ENCODE results near the gene LCE2C. TPM values are rescaled to one million over a fixed set of nuclear protein-coding genes. Genes with fewer than 3 reads are reported as not detected.
"Not testable (repeated sequence)": the region's sequence is repeated elsewhere in the genome, so short reads cannot be mapped to it uniquely, and the experiment has no call there.

Gene LCE2C
- total and polyA plus RNA-seq, 2 donors (not counting 1 experiment from before 2014, with no cell fraction given), result 1.5 TPM; not detected in 1

DNA sequence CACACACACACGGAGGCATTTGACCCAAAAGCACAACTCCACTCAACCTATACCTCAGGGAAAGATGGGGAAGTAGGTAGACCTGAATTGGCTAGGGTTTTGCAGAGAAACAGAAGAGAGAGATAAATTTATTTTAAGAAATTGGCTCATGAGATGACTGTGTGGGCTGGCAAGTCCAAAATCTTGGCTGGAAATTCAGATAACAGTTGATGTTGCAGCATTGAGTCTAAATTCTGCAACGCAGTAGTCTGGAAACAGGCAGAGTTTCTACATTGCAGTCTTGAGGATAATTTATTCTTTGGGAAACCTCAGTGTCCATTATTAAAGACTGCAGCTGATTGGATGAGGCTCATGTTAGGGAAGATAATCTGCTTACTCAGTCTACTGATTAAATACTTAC lies 6.5 kb downstream of the LCE2C start:
- Histone ChIP-seq H3K4me1 (ENCODE audit: control insufficient read depth, extremely low read depth, insufficient read depth, low read length) (no peaks in the 10 kb centered on the region), H3K9me3 (ENCODE audit: control insufficient read depth, insufficient read depth, low read depth, low read length) (no peaks in the 10 kb centered on the region), H3K4me2 (ENCODE audit: extremely low read depth, insufficient read depth, low read length) (no peak overlapping the region), H3K9ac (ENCODE audit: insufficient read depth, low read length) (no peak overlapping the region), H3K27ac (ENCODE audit: insufficient read depth, low read length) (no peak overlapping the region), H3K27me3 (ENCODE audit: control insufficient read depth, insufficient read depth, low read length) (no peaks in the 10 kb centered on the region), H3K4me3 (replicated peaks in 1 of 4; ENCODE audit: control extremely low read depth in 1 of 4, insufficient read depth in 1 of 4, low read depth in 3 of 4, low read length in 4 of 4) (no peak overlapping the region), H4K20me1 (ENCODE audit: control insufficient read depth, extremely low read depth, insufficient read depth, low read length) (no peaks in the 10 kb centered on the region), H3K36me3 (ENCODE audit: control insufficient read depth, insufficient read depth, low read length) (no peaks in the 10 kb centered on the region), H2AFZ (ENCODE audit: low read length) (no peak overlapping the region), H3K79me2 (ENCODE audit: control insufficient read depth, insufficient read depth, low read length) (no peaks in the 10 kb centered on the region)
- DNase-seq (ENCODE audit: low read depth in 2 of 2), result no peak
- TF ChIP-seq CTCF (conservative IDR thresholded peaks at IDR 0.05 in 1 of 2, IDR thresholded peaks at IDR 0.05 in 1 of 2; ENCODE audit: low read depth in 1 of 2, low read length in 2 of 2) (no peak), EZH2 (IDR thresholded peaks at IDR 0.05; ENCODE audit: low read length, missing control alignments) (no peak)

GRCh38 chr1:152683846-152684245 lies 8.8 kb downstream of the LCE2C start:
- Histone ChIP-seq H3K4me1 (ENCODE audit: control insufficient read depth, extremely low read depth, insufficient read depth, low read length) (no peaks in the 10 kb centered on the region), H3K27me3 (ENCODE audit: control insufficient read depth, insufficient read depth, low read length) (no peaks in the 10 kb centered on the region), H4K20me1 (ENCODE audit: control insufficient read depth, extremely low read depth, insufficient read depth, low read length) (no peaks in the 10 kb centered on the region), H3K9ac (ENCODE audit: insufficient read depth, low read length) (no peak overlapping the region), H3K4me2 (ENCODE audit: extremely low read depth, insufficient read depth, low read length) (no peak overlapping the region), H3K4me3 (replicated peaks in 1 of 4; ENCODE audit: control extremely low read depth in 1 of 4, insufficient read depth in 1 of 4, low read depth in 3 of 4, low read length in 4 of 4) (no peak overlapping the region), H3K36me3 (ENCODE audit: control insufficient read depth, insufficient read depth, low read length) (no peaks in the 10 kb centered on the region), H3K79me2 (ENCODE audit: control insufficient read depth, insufficient read depth, low read length) (no peaks in the 10 kb centered on the region), H3K27ac (ENCODE audit: insufficient read depth, low read length) (no peak overlapping the region), H2AFZ (ENCODE audit: low read length) (no peak overlapping the region), H3K9me3 (ENCODE audit: control insufficient read depth, insufficient read depth, low read depth, low read length) (no peaks in the 10 kb centered on the region)
- TF ChIP-seq CTCF (conservative IDR thresholded peaks at IDR 0.05 in 1 of 2, IDR thresholded peaks at IDR 0.05 in 1 of 2; ENCODE audit: low read depth in 1 of 2, low read length in 2 of 2), result no peak
- DNase-seq (ENCODE audit: low read depth in 2 of 2), result no peak

- H4K20me1 ChIP-seq (ENCODE audit: control insufficient read depth, extremely low read depth, insufficient read depth, low read length); H3K27me3 ChIP-seq (ENCODE audit: control insufficient read depth, insufficient read depth, low read length); H3K79me2 ChIP-seq (ENCODE audit: control insufficient read depth, insufficient read depth, low read length); H3K9ac ChIP-seq (ENCODE audit: insufficient read depth, low read length); H3K27ac ChIP-seq (ENCODE audit: insufficient read depth, low read length); H3K4me1 ChIP-seq (ENCODE audit: control insufficient read depth, extremely low read depth, insufficient read depth, low read length); H2AFZ ChIP-seq (ENCODE audit: low read length); H3K36me3 ChIP-seq (ENCODE audit: control insufficient read depth, insufficient read depth, low read length); H3K9me3 ChIP-seq (ENCODE audit: control insufficient read depth, insufficient read depth, low read depth, low read length); H3K4me3 ChIP-seq (replicated peaks in 1 of 4; ENCODE audit: control extremely low read depth in 1 of 4, insufficient read depth in 1 of 4, low read depth in 3 of 4, low read length in 4 of 4); H3K4me2 ChIP-seq (ENCODE audit: extremely low read depth, insufficient read depth, low read length); DNase-seq (ENCODE audit: low read depth in 2 of 2): not testable (repeated sequence)
Observed at GRCh38 chr1:152685823-152686222, 10.7 kb downstream of the LCE2C start, which contains the start of gene LCE2B. TSS of gene LCE2B (plus strand) at chr1:152686123. CDS start at chr1:152686844, 721 bp downstream.
